ENCODE data around the gene CFAP68. TPM values are rescaled to one million over a fixed set of nuclear protein-coding genes. Genes with fewer than 3 reads are reported as not detected.

CFAP68 gene
- total RNA-seq, 1 experiment from 2014 or later = 23.4 TPM

- Histone ChIP-seq H2BK5ac (ENCODE audit: insufficient read length, low read length) (no peak overlapping the region), H3K4me1 (ENCODE audit: insufficient read depth, low read length) (no peaks in the 10 kb centered on the region), H3K4me2 (ENCODE audit: insufficient read depth, insufficient read length, low read length) (no peak overlapping the region), H3K27ac (ENCODE audit: insufficient read length, low read depth, low read length) (no peak overlapping the region), H3K23ac (ENCODE audit: insufficient read length, low read depth, low read length) (no peak overlapping the region), H3T11ph (ENCODE audit: low read length) (no peak overlapping the region), H3K9ac (ENCODE audit: extremely low read depth, insufficient read length, low read length) (no peak overlapping the region), H2AFZ (ENCODE audit: low read length) (no peak overlapping the region), H2BK12ac (ENCODE audit: insufficient read length, low read depth, low read length) (no peak overlapping the region), H2BK15ac (ENCODE audit: low read depth, low read length) (no peak overlapping the region), H3K14ac (ENCODE audit: insufficient read depth, low read length) (no peak overlapping the region), H4K5ac (ENCODE audit: insufficient read length, low read depth, low read length) (no peak overlapping the region), H4K91ac (ENCODE audit: insufficient read length, low read depth, low read length) (no peak overlapping the region), H3K18ac (ENCODE audit: insufficient read length, low read depth, low read length) (no peak overlapping the region), H3K79me2 (ENCODE audit: insufficient read depth, low read length) (no peaks in the 10 kb centered on the region), H3K4ac (ENCODE audit: low read depth, low read length) (no peak overlapping the region), H2BK120ac (ENCODE audit: low read depth, low read length, poor library complexity, severe bottlenecking) (no peak overlapping the region), H3K79me1 (ENCODE audit: insufficient read depth, low read depth, low read length, poor library complexity, severe bottlenecking) (no peaks in the 10 kb centered on the region), H2AK5ac (ENCODE audit: insufficient read length, low read length) (no peak overlapping the region), H3K9me3 (ENCODE audit: control insufficient read depth, low read depth, low read length) (no peaks in the 10 kb centered on the region), H3K27me3 (ENCODE audit: insufficient read depth, low read length) (no peaks in the 10 kb centered on the region), H3K23me2 (ENCODE audit: insufficient read length, low read depth, low read length, poor library complexity, severe bottlenecking) (no peaks in the 10 kb centered on the region), H3K56ac (ENCODE audit: insufficient read length, low read depth, low read length) (no peak overlapping the region), H2BK20ac (ENCODE audit: low read depth, low read length, poor library complexity, severe bottlenecking) (no peak overlapping the region), H4K20me1 (ENCODE audit: control insufficient read depth, insufficient read depth, insufficient read length) (no peaks in the 10 kb centered on the region), H4K8ac (replicated peaks; ENCODE audit: insufficient read length, low read depth, low read length) (no peak overlapping the region)
- peaks cover 0 to 17% (median 4%) of the 10 kb centered on the region in 3 experiments; a peak in 3 of 7 replicates for H3K36me3 Mint-ChIP-seq (ENCODE audit: insufficient read depth in 1 of 3, low read depth in 3 of 3)
- peaks cover 0 to 3% of the 10 kb centered on the region in 2 experiments; a peak in 3 of 4 replicates for H3K4me1 Mint-ChIP-seq
- TF ChIP-seq CTCF (conservative IDR thresholded peaks at IDR 0.05) = no peak
- no peak for DNase-seq
- no peak overlapping the region for H3K4me3 Mint-ChIP-seq
- H3K27me3 Mint-ChIP-seq (ENCODE audit: low read depth) = no peaks in the 10 kb centered on the region
- H3K27ac Mint-ChIP-seq = peak overlapping the region in 2 of 3 experiments; percentile 3 to 35; a peak in 2 of 7 replicates
- WGBS (ENCODE audit: extremely low coverage, insufficient read length, low lambda C conversion rate) = 100% methylated on average over 1 of the region's 3 CpGs
- H3K9me3 Mint-ChIP-seq = no peaks in the 10 kb centered on the region
These were observed 44.7 kb upstream of the CFAP68 start for GRCh38 chr11:111834432-111835163.

Data from H9 (cell line).